Calu3 (cell line): ENCODE data around the gene AP3B1. TPM values are rescaled to one million over a fixed set of nuclear protein-coding genes. Genes with fewer than 3 reads are reported as not detected.
"Not testable (repeated sequence)": the region's sequence is repeated elsewhere in the genome, so short reads cannot be mapped to it uniquely, and the experiment has no call there.

ENCODE experiments used
- BruUV-seq: library from RNA; stranded (reverse); fragments of 400-500 nt; replicated peaks from 2 replicates; lab custom pipeline; 2021; lab: Mats Ljungman, UMichigan
- CTCF ChIA-PET: fragments of 300-600 bp; sonication (Branson Sonifier 250); formaldehyde crosslinking; loops from one replicate; lab custom pipeline; 2022; ENCODE audit warnings: antibody characterized with exemption; lab: Charles Lee
- DNase-seq: peaks from one replicate; pipeline ENCODE4 v3.0.0; 2022
- H3K27ac Mint-ChIP-seq: one replicate; pipeline ENCODE4 v1.8.0; 2022; ENCODE audit warnings: mixed read lengths; ENCODE audit not compliant: unreplicated experiment
- H3K27me3 Mint-ChIP-seq: one replicate; pipeline ENCODE4 v1.8.0; 2022; ENCODE audit warnings: mixed read lengths; ENCODE audit not compliant: unreplicated experiment
- H3K36me3 Mint-ChIP-seq: one replicate; pipeline ENCODE4 v1.8.0; 2022; ENCODE audit warnings: mild to moderate bottlenecking, moderate library complexity, mixed read lengths; ENCODE audit not compliant: insufficient read depth, unreplicated experiment
- H3K4me1 Mint-ChIP-seq: one replicate; pipeline ENCODE4 v1.8.0; 2022; ENCODE audit warnings: mild to moderate bottlenecking, low read depth, mixed read lengths; ENCODE audit not compliant: unreplicated experiment
- H3K4me3 Mint-ChIP-seq: one replicate; pipeline ENCODE4 v1.8.0; 2022; ENCODE audit warnings: mild to moderate bottlenecking, low read depth, moderate library complexity, mixed read lengths; ENCODE audit not compliant: unreplicated experiment
- H3K9me3 Mint-ChIP-seq: one replicate; pipeline ENCODE4 v1.8.0; 2022; ENCODE audit warnings: low read depth, mixed read lengths; ENCODE audit not compliant: unreplicated experiment
- intact Hi-C: fragments of 100-400 bp; cut with micrococcal nuclease; formaldehyde crosslinking; loops from one replicate; pipeline ENCODE4 v1.10.0; 2022; ENCODE audit not compliant: unreplicated experiment
- total RNA-seq: library from RNA; stranded (reverse); gene quantifications from 2 replicates; pipeline ENCODE4 v1.2.3, GENCODE V29; 2022
- TF ChIP-seq, protein P1 (sequence below): fragments of 200-600 bp; IDR thresholded peaks from one replicate; pipeline ENCODE4 v1.8.0; 2022; ENCODE audit warnings: antibody characterized with exemption; ENCODE audit not compliant: unreplicated experiment

Gene AP3B1
- total RNA-seq, 1 experiment from 2014 or later = 66.9 TPM

- DNase-seq = no peak
Observed at GRCh38 chr5:78076351-78076750, 218.1 kb downstream of the AP3B1 start.

GRCh38 chr5:78075301-78075700, 219.2 kb downstream of the AP3B1 start:
- Mint-ChIP-seq H3K9me3 (peaks cover 4% of the 10 kb centered on the region), H3K27me3 (no peaks in the 10 kb centered on the region), H3K36me3 (no peaks in the 10 kb centered on the region), H3K4me1 (peaks cover 20% of the 10 kb centered on the region), H3K27ac (no peak overlapping the region), H3K4me3 (no peak overlapping the region)
- intact Hi-C loops = no loop called here
- CTCF ChIA-PET = interaction anchor here (0.6 kb wide), 1 partner anchor 838 kb away, joined by 5 read pairs; no protein-coding TSS in a partner anchor
- no TSS peak for BruUV-seq
- DNase-seq = no peak
- TF ChIP-seq, protein P1, sequence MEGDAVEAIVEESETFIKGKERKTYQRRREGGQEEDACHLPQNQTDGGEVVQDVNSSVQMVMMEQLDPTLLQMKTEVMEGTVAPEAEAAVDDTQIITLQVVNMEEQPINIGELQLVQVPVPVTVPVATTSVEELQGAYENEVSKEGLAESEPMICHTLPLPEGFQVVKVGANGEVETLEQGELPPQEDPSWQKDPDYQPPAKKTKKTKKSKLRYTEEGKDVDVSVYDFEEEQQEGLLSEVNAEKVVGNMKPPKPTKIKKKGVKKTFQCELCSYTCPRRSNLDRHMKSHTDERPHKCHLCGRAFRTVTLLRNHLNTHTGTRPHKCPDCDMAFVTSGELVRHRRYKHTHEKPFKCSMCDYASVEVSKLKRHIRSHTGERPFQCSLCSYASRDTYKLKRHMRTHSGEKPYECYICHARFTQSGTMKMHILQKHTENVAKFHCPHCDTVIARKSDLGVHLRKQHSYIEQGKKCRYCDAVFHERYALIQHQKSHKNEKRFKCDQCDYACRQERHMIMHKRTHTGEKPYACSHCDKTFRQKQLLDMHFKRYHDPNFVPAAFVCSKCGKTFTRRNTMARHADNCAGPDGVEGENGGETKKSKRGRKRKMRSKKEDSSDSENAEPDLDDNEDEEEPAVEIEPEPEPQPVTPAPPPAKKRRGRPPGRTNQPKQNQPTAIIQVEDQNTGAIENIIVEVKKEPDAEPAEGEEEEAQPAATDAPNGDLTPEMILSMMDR = no peak

More at GRCh38 chr5:78076351-78076750, 218.1 kb downstream of the AP3B1 start:
- intact Hi-C loops = no loop called here
- Mint-ChIP-seq H3K4me1 (peaks cover 20% of the 10 kb centered on the region), H3K9me3 (peaks cover 4% of the 10 kb centered on the region), H3K27ac (no peak overlapping the region), H3K27me3 (no peaks in the 10 kb centered on the region), H3K36me3 (no peaks in the 10 kb centered on the region), H3K4me3 (no peak overlapping the region)
- CTCF ChIA-PET = interaction anchor here (1.4 kb wide), 1 partner anchor 52 kb away, joined by 3 read pairs; no protein-coding TSS in a partner anchor
- BruUV-seq = no TSS peak
- TF ChIP-seq, protein P1 = no peak

DNA sequence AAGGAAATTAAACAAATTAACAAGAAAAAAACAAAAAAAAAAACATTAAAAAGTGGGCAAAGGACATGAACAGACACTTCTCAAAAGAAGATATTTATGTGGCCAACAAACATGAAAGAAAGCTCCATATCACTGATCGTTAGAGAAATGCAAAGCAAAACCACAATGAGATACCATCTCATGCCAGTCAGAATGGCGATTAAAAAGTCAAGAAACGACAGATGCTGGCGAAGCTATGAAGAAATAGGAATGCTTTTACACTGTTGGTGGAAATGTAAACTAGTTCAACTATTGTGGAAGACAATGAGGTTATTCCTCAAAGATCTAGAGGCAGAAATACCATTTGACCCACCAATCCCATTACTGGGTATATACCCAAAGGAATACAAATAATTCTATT, 223.8 kb downstream of the AP3B1 start:
- CTCF ChIA-PET, H3K4me3 Mint-ChIP-seq, BruUV-seq, H3K27ac Mint-ChIP-seq, H3K27me3 Mint-ChIP-seq, H3K36me3 Mint-ChIP-seq, DNase-seq, intact Hi-C loops: not testable (repeated sequence)
- Mint-ChIP-seq H3K4me1 (peaks cover 11% of the 10 kb centered on the region), H3K9me3 (peaks cover 12% of the 10 kb centered on the region)

GRCh38 chr5:78067581-78067980, 226.9 kb downstream of the AP3B1 start:
- DNase-seq, H3K27ac Mint-ChIP-seq, H3K27me3 Mint-ChIP-seq, H3K36me3 Mint-ChIP-seq, CTCF ChIA-PET, BruUV-seq, H3K4me3 Mint-ChIP-seq, intact Hi-C loops: not testable (repeated sequence)
- peaks cover 11% of the 10 kb centered on the region for H3K4me1 Mint-ChIP-seq
- peaks cover 12% of the 10 kb centered on the region for H3K9me3 Mint-ChIP-seq

GRCh38 chr5:78066722-78067121, 227.8 kb downstream of the AP3B1 start:
- BruUV-seq, H3K27me3 Mint-ChIP-seq, H3K36me3 Mint-ChIP-seq, DNase-seq, H3K27ac Mint-ChIP-seq, H3K4me3 Mint-ChIP-seq, CTCF ChIA-PET, intact Hi-C loops: not testable (repeated sequence)
- H3K4me1 Mint-ChIP-seq = peaks cover 11% of the 10 kb centered on the region
- peaks cover 12% of the 10 kb centered on the region for H3K9me3 Mint-ChIP-seq

DNA sequence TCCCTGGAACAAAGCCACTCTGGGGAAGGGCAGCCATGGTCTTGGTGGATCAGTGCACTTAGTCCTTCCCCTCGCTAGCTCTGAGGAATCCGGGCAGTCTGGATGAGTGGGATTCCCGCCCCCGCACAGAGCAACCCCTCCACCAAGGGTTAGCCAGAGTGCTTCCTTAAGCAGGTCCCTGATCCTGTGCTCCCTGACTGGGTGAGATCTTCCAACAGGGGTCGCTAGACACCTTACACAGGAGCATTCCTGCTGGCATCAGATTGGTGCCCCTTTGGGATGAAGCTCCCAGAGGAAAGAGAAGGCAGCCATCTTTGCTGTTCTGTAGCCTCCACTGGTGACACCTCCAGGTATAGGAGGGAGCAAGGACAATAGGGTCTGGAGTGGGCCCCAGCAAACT, 228.8 kb downstream of the AP3B1 start:
- intact Hi-C loops = no loop called here
- peaks cover 12% of the 10 kb centered on the region for H3K9me3 Mint-ChIP-seq
- no peak overlapping the region for H3K4me3 Mint-ChIP-seq
- TF ChIP-seq, protein P1 = no peak
- H3K36me3 Mint-ChIP-seq = no peaks in the 10 kb centered on the region
- peaks cover 11% of the 10 kb centered on the region for H3K4me1 Mint-ChIP-seq
- no peak overlapping the region for H3K27ac Mint-ChIP-seq
- no peaks in the 10 kb centered on the region for H3K27me3 Mint-ChIP-seq
- CTCF ChIA-PET = no interaction called here
- DNase-seq = no peak
- BruUV-seq = no TSS peak
